ENCODE results near the gene GABRD. TPM values are rescaled to one million over a fixed set of nuclear protein-coding genes. Genes with fewer than 3 reads are reported as not detected.
A peak's percentile ranks its signal among the peaks of the same experiment; 100 is the strongest.

The GABRD gene
- total RNA-seq, 1 donor from 2014 or later, result not detected

GRCh38 chr1:2037314-2037979 lies 18.3 kb downstream of the GABRD start:
- no peak for DNase-seq (ENCODE audit: low spot score)
- H3K4me1 Mint-ChIP-seq (ENCODE audit: low read depth), result no peaks in the 10 kb centered on the region
- peaks cover 25% of the 10 kb centered on the region for H3K27me3 Mint-ChIP-seq (ENCODE audit: low read depth)
- peaks cover 6% of the 10 kb centered on the region for H3K9me3 Mint-ChIP-seq (ENCODE audit: low read depth)
- no peak for TF ChIP-seq CTCF (IDR thresholded peaks at IDR 0.05)
- peaks cover 2% of the 10 kb centered on the region for H3K36me3 Mint-ChIP-seq (ENCODE audit: low read depth)
- no peak overlapping the region for H3K4me3 Mint-ChIP-seq (ENCODE audit: unreplicated experiment)
- H3K27ac Mint-ChIP-seq (ENCODE audit: unreplicated experiment), result no peak overlapping the region

- no peak for DNase-seq (ENCODE audit: low spot score)
- Mint-ChIP-seq H3K27ac (ENCODE audit: unreplicated experiment) (peak overlapping the region; percentile 41), H3K9me3 (ENCODE audit: low read depth) (peaks cover 6% of the 10 kb centered on the region), H3K4me3 (ENCODE audit: unreplicated experiment) (no peak overlapping the region), H3K36me3 (ENCODE audit: low read depth) (peaks cover 2% of the 10 kb centered on the region), H3K4me1 (ENCODE audit: low read depth) (no peaks in the 10 kb centered on the region), H3K27me3 (ENCODE audit: low read depth) (peaks cover 22% of the 10 kb centered on the region)
- TF ChIP-seq CTCF (IDR thresholded peaks at IDR 0.05), result no peak
Observed at GRCh38 chr1:2038229-2038628, 19.1 kb downstream of the GABRD start.

- Mint-ChIP-seq H3K36me3 (ENCODE audit: low read depth) (peaks cover 2% of the 10 kb centered on the region), H3K4me1 (ENCODE audit: low read depth) (no peaks in the 10 kb centered on the region), H3K4me3 (ENCODE audit: unreplicated experiment) (no peak overlapping the region), H3K27me3 (ENCODE audit: low read depth) (peaks cover 22% of the 10 kb centered on the region), H3K9me3 (ENCODE audit: low read depth) (peaks cover 6% of the 10 kb centered on the region), H3K27ac (ENCODE audit: unreplicated experiment) (no peak overlapping the region)
- no peak for DNase-seq (ENCODE audit: low spot score)
- no peak for TF ChIP-seq CTCF (IDR thresholded peaks at IDR 0.05)
Observed at GRCh38 chr1:2039251-2039650, 20.1 kb downstream of the GABRD start.

- Mint-ChIP-seq H3K27ac (ENCODE audit: unreplicated experiment) (no peak overlapping the region), H3K27me3 (ENCODE audit: low read depth) (peaks cover 28% of the 10 kb centered on the region), H3K4me1 (ENCODE audit: low read depth) (no peaks in the 10 kb centered on the region), H3K4me3 (ENCODE audit: unreplicated experiment) (no peak overlapping the region), H3K36me3 (ENCODE audit: low read depth) (peaks cover 2% of the 10 kb centered on the region), H3K9me3 (ENCODE audit: low read depth) (peaks cover 6% of the 10 kb centered on the region)
- no peak for TF ChIP-seq CTCF (IDR thresholded peaks at IDR 0.05)
- DNase-seq (ENCODE audit: low spot score), result no peak
Observed at GRCh38 chr1:2041305-2041704, 22.2 kb downstream of the GABRD start.

- no peak overlapping the region for H3K4me3 Mint-ChIP-seq (ENCODE audit: unreplicated experiment)
- no peak for TF ChIP-seq CTCF (IDR thresholded peaks at IDR 0.05)
Observed at GRCh38 chr1:2041887-2042286, 22.7 kb downstream of the GABRD start.

More at GRCh38 chr1:2041887-2042286, 22.7 kb downstream of the GABRD start:
- no peak for DNase-seq (ENCODE audit: low spot score)
- H3K4me1 Mint-ChIP-seq (ENCODE audit: low read depth), result no peaks in the 10 kb centered on the region
- H3K27ac Mint-ChIP-seq (ENCODE audit: unreplicated experiment), result no peak overlapping the region
- H3K27me3 Mint-ChIP-seq (ENCODE audit: low read depth), result peaks cover 28% of the 10 kb centered on the region
- peaks cover 6% of the 10 kb centered on the region for H3K9me3 Mint-ChIP-seq (ENCODE audit: low read depth)
- H3K36me3 Mint-ChIP-seq (ENCODE audit: low read depth), result peaks cover 2% of the 10 kb centered on the region
